ENCODE data around the gene CGNL1.

CGNL1 gene

DNA sequence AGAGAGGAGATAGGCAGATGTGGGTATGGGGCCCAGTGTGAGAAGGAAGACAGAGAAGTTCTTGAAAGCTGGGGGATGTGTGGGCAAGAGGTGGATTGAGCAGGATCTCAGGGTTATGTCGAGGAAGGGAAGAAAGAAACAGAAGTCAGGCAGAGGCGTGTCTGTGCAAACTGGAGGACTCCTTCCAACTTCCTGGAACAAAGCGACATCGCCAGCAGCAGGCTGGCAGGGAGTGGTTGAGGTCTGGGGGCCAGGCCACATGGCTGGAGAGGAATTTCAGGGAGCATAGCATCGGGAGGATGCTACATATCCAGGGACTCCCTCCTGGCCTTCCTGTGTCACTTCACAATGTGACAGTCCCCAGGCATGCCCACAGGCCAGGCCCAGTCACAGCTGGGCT, 172.5 kb downstream of the CGNL1 start:
- Histone ChIP-seq H3K4me1 (ENCODE audit: low read depth, poor library complexity, severe bottlenecking) (no peaks in the 10 kb centered on the region), H3K27me3 (ENCODE audit: insufficient read depth, low read depth) (no peaks in the 10 kb centered on the region), H3K4me2 (no peak overlapping the region), H3K79me2 (ENCODE audit: insufficient read depth, low read depth) (no peaks in the 10 kb centered on the region), H3K36me3 (ENCODE audit: insufficient read depth) (no peaks in the 10 kb centered on the region), H4K20me1 (ENCODE audit: insufficient read depth) (no peaks in the 10 kb centered on the region), H3K9ac (no peak overlapping the region), H3K4me3 (IDR thresholded peaks at IDR 0.05; ENCODE audit: insufficient read depth, low read depth, low read length) (no peak overlapping the region), H2AFZ (ENCODE audit: low read depth) (no peak overlapping the region), H3K27ac (no peak overlapping the region)
- TF ChIP-seq, protein P1, sequence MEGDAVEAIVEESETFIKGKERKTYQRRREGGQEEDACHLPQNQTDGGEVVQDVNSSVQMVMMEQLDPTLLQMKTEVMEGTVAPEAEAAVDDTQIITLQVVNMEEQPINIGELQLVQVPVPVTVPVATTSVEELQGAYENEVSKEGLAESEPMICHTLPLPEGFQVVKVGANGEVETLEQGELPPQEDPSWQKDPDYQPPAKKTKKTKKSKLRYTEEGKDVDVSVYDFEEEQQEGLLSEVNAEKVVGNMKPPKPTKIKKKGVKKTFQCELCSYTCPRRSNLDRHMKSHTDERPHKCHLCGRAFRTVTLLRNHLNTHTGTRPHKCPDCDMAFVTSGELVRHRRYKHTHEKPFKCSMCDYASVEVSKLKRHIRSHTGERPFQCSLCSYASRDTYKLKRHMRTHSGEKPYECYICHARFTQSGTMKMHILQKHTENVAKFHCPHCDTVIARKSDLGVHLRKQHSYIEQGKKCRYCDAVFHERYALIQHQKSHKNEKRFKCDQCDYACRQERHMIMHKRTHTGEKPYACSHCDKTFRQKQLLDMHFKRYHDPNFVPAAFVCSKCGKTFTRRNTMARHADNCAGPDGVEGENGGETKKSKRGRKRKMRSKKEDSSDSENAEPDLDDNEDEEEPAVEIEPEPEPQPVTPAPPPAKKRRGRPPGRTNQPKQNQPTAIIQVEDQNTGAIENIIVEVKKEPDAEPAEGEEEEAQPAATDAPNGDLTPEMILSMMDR (conservative IDR thresholded peaks at IDR 0.05; ENCODE audit: low read depth, low read length), result no peak

DNA sequence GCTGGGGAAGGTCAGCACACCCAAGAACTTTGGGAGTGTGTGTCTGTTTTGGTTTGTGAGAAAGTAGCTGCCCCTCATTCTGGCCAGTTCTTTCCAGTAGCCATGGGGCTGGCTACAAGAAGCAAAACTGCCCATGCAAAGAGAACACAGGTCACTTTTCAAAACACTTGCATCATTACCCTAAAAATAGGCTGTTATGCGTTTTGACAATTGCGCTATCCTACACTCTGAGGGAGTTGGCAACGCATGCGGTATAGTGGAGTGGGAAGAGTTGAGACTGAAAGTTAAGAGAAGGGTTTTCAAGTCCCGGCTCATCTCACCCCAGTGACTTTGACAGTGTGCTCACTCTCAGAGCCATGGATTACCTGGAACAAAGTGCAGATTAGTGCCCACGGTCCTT, 173.6 kb downstream of the CGNL1 start:
- Histone ChIP-seq H3K4me2 (no peak overlapping the region), H2AFZ (ENCODE audit: low read depth) (no peak overlapping the region), H3K79me2 (ENCODE audit: insufficient read depth, low read depth) (no peaks in the 10 kb centered on the region), H3K36me3 (ENCODE audit: insufficient read depth) (no peaks in the 10 kb centered on the region), H4K20me1 (ENCODE audit: insufficient read depth) (no peaks in the 10 kb centered on the region), H3K4me1 (ENCODE audit: low read depth, poor library complexity, severe bottlenecking) (no peaks in the 10 kb centered on the region), H3K27me3 (ENCODE audit: insufficient read depth, low read depth) (no peaks in the 10 kb centered on the region), H3K4me3 (IDR thresholded peaks at IDR 0.05; ENCODE audit: insufficient read depth, low read depth, low read length) (no peak overlapping the region), H3K9ac (no peak overlapping the region), H3K27ac (no peak overlapping the region)
- TF ChIP-seq, protein P1 (conservative IDR thresholded peaks at IDR 0.05; ENCODE audit: low read depth, low read length), result no peak

DNA sequence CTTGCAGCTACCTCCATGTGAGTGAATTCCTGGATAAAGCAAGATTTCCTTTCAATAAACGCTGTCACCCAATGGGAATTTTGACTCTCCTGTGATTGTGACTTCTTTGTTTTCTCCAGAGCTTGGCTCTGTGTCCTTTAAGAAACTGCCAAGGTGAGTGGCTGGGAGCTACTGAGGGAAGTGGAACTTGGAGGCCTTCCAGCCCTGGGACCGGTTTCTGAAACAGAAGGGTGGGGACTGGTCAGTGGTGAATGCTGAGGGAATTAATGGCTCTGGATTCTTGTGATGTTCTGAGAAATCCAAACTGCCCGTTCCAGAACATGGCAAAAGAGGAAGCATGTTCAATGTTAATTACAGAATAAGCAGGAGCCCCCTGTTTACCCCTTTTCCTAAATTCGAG, 174.3 kb downstream of the CGNL1 start:
- Histone ChIP-seq H3K9ac (no peak overlapping the region), H3K4me2 (no peak overlapping the region), H3K4me1 (ENCODE audit: low read depth, poor library complexity, severe bottlenecking) (no peaks in the 10 kb centered on the region), H3K36me3 (ENCODE audit: insufficient read depth) (no peaks in the 10 kb centered on the region), H4K20me1 (ENCODE audit: insufficient read depth) (no peaks in the 10 kb centered on the region), H3K79me2 (ENCODE audit: insufficient read depth, low read depth) (no peaks in the 10 kb centered on the region), H2AFZ (ENCODE audit: low read depth) (no peak overlapping the region), H3K4me3 (IDR thresholded peaks at IDR 0.05; ENCODE audit: insufficient read depth, low read depth, low read length) (no peak overlapping the region), H3K27me3 (ENCODE audit: insufficient read depth, low read depth) (no peaks in the 10 kb centered on the region), H3K27ac (no peak overlapping the region)
- TF ChIP-seq, protein P1 (conservative IDR thresholded peaks at IDR 0.05; ENCODE audit: low read depth, low read length), result no peak

DNA sequence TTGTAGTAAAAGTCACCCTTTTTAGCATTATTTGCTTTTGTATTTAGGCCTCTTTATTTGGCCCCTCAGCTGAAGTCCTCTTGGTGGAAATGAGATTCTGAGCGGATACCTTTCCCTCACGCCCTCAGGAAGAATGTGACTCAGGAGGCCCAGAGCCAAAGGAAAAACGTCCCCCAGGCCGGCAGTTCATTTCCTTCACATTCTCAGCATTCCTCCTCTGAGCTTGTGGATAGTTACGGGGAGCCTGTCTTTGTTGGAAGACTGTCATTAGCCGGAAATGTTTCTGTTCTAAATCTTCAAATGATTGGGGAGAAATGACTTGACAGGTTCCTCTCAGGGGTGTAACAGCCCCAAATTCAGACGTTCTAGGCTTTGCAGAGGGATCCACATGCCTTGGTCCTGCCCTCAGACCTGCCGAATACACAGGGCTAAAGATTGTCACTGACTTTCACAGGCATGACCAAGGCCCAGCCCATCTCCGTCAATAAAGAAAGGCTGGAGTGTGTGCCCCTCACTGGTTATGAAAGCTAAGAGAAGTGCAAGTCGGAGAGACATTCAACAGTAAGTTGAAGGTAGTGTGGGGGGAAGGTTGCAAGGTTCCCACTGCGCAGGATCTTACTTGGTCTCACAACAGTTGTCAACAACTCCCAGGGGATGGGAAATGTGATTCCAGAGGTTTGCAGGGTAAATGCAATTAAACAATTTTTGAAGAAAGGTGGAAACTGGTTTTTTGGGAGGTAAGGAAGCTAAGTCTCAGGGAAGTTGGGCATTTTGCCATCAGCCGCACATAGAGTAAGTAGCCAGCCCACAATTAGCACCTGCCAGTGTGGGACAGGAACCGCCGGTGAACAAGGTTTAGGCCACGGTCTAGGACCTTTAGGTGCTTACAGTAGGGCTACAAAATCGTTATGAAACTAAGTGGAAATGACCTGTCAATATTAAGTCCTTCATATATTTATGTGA, 175.7 kb downstream of the CGNL1 start:
- H3K9ac ChIP-seq, result no peak overlapping the region
- no peaks in the 10 kb centered on the region for H3K4me1 ChIP-seq (ENCODE audit: low read depth, poor library complexity, severe bottlenecking)
- H3K79me2 ChIP-seq (ENCODE audit: insufficient read depth, low read depth), result no peaks in the 10 kb centered on the region
- H3K27ac ChIP-seq, result no peak overlapping the region
- H2AFZ ChIP-seq (ENCODE audit: low read depth), result no peak overlapping the region
- no peaks in the 10 kb centered on the region for H3K27me3 ChIP-seq (ENCODE audit: insufficient read depth, low read depth)
- TF ChIP-seq, protein P1 (conservative IDR thresholded peaks at IDR 0.05; ENCODE audit: low read depth, low read length), result no peak
- H3K4me2 ChIP-seq, result no peak overlapping the region
- no peaks in the 10 kb centered on the region for H4K20me1 ChIP-seq (ENCODE audit: insufficient read depth)
- no peak overlapping the region for H3K4me3 ChIP-seq (IDR thresholded peaks at IDR 0.05; ENCODE audit: insufficient read depth, low read depth, low read length)
- H3K36me3 ChIP-seq (ENCODE audit: insufficient read depth), result no peaks in the 10 kb centered on the region

Data from KMS-11 (cell line).